Superior temporal gyrus (tissue), 1 donor: Measurements from ENCODE around the gene REL.
"Not testable (repeated sequence)": the region's sequence is repeated elsewhere in the genome, so short reads cannot be mapped to it uniquely, and the experiment has no call there.

Experiments used
- DNase-seq: peaks from one replicate; pipeline ENCODE4 v3.0.0-alpha.2; 2016; ENCODE audit errors: extremely low spot score

The REL gene

DNA sequence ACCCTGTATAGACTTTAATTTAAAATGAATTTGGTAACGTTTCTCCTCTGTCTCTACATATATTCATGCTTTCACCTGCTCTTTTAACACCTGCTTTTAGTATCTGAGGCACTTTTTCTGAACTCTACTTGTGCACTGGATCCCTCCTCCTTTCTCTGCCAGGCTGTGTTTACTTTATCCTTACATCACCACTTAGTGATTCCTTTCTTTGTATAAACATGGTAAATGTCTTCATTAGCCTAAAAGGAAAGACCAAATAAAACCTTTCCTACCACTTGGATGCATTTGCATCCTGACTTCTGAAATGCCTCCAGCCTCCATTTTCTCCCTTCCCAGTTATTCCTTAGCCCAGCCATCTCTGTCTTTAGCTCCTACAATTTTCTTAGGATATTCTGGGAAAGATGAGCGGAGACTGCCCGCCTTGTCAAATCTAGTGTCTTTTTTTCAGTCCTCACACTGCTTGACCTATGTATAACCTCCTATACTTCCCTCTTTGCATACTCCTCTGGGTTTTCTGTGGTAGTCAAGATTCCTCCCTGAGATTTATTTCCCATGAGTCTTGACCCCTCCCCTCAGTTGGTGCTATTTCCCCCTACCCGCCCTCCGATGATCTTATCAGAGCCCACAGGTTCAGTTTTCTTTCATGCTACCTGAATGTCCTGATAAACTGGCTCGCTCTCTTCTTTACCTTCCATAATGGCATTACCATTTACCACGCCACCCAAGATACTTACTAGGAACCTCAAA lies 44.8 kb downstream of the REL start:
- no peak for DNase-seq

GRCh38 chr2:60926741-60927552 lies 45.6 kb downstream of the REL start:
- DNase-seq, result no peak

DNA sequence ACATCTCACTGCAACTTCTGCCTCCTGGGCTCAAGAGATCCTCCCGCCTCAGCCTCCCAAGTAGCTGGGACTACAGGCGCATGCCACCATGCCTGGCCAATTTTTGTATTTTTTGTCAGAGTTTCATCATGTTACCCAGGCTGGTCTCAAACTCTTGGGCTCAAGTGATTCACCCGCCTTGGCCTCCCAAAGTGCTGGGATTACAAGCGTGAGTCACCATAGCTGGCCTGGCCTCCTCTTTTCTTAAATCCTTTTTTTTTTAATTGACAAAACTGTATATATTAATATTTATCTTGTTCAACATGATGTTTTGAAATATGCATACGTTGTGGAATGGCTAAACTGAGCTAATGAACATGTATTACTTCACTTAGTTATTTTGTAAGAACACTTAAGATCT lies 50.7 kb downstream of the REL start:
- DNase-seq, result not testable (repeated sequence)

DNA sequence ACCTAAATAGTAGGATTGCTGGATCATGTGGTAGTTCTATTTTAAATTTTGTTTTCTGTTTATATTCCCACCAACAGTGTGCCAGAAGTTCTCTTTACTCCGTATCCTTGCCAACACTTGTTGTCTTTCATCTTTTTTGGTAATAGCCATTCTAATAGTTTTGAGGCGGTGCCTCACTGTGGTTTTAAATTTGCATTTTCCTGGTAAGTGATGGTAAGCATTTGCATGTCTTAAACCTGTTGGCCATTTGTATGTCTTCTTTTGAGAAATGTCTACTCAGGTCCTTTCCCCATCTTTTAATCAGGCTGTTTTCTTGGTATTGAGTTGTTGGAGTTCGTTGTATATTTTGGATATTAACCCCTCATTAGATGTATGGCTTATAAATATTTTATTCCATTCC lies 51.6 kb downstream of the REL start:
- no peak for DNase-seq

- DNase-seq, result peak; percentile 44
Measured at GRCh38 chr2:60934165-60934722, 52.9 kb downstream of the REL start.

- DNase-seq, result no peak
Measured at GRCh38 chr2:60936757-60937156, 55.4 kb downstream of the REL start.

DNA sequence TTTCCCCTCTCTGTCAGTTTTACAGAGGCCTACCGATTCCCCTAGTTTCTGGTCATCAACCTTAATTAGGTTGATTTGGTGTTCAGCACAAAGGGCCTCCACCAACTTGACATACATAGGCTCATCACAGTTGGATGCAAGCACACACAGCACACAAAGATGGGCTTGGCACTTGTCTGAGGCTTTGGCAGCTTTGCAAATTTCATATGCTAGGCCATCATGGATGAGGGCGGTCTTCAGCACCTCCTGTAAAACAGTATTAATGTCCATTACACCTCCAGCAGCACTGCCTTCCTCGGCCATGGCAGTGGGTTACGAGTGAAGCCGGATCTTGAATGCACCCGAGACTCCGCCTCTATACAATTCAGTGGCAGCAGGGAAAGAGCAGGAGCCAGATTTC lies 56.9 kb downstream of the REL start:
- DNase-seq, result no peak

DNA sequence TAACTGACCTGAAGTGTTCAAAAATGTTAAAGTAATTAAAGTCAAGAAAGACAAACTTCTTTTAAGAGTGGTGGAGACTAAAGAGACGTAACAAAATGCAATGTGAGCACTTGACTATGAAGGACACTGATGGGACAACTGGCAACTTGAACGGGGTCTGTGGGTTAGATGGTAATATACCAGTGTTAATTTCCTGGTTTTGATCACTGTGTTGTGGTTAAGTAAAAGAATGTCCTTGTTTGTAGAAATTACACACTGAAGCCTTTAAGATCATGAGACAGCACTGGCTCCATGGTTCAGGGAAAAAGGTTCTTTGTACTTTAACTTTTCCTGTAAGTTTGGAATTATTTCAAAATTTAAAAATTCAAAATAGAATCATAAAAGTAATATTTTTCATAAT lies 58.2 kb downstream of the REL start:
- DNase-seq, result no peak

GRCh38 chr2:60945341-60945740 lies 64.0 kb downstream of the REL start:
- DNase-seq, result no peak

GRCh38 chr2:60947056-60947455 lies 65.7 kb downstream of the REL start:
- DNase-seq, result no peak

GRCh38 chr2:60948161-60948560 lies 66.8 kb downstream of the REL start:
- DNase-seq, result no peak

GRCh38 chr2:60948926-60949579 lies 67.7 kb downstream of the REL start:
- DNase-seq, result no peak

- DNase-seq, result no peak
Measured at GRCh38 chr2:60954139-60954538, 72.8 kb downstream of the REL start.

DNA sequence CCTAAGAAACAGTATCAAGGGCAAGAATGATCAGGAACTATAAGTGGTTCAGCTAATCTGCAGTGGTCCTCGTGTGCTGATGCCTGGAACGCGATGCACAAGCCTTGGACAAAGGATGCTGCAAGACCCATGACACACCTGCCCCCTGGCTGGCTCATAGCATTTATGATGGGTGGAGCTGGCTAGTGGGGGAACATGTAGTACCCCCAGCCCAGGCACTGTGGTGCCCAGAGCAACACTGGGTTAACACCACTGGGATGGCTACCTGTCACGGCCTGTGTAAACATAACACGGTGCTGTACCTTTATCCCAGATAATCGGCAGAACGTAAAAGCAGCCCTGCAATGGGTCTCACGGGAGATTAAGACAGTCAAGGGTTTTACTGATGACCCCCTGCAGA lies 75.8 kb downstream of the REL start:
- no peak for DNase-seq

GRCh38 chr2:60957643-60958042 lies 76.3 kb downstream of the REL start:
- DNase-seq, result no peak

- no peak for DNase-seq
Measured at GRCh38 chr2:60958361-60958760, 77.0 kb downstream of the REL start.

- no peak for DNase-seq
Measured at GRCh38 chr2:60958800-60959199, 77.4 kb downstream of the REL start.

- DNase-seq, result no peak
Measured at GRCh38 chr2:60959501-60959900, 78.1 kb downstream of the REL start.

DNA sequence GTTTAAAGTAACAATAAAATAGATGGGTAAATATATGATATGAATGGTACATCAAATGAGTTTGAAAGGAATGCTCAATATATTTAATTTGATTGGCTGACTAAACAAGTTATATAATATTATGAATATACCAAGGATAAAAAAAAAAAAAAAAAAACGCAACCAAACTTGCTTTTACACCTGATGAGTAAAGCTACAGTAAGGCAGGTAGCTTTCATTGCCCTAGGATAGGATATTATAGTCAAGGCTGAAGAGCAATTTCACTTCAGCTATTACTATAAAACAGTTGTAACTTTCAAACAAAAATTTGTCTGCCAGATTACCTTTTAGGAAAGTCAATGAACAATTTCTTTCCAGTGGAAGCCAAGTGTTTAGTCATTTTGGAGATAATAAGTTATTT lies 79.3 kb downstream of the REL start:
- DNase-seq, result no peak

DNA sequence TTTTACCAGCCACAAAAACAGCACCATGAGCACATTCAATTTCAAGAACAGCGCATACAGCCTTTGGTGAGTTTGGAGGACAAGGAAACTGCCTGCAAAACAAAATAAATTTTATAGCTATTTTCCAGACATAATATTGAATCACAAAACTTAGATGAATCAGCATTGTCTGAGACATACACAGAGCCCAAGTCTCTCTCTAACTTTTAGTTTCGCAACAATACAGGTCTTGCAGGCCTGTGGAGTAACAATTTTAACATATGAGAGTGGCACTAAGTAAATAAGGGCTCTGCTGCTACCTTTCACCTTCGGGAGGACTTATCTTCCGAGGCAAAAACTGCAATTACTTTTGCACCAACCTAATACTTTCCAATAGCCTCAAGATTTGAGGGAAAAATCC lies 80.1 kb downstream of the REL start:
- DNase-seq, result no peak

- no peak for DNase-seq
Measured at GRCh38 chr2:60962528-60962927, 81.2 kb downstream of the REL start.

DNA sequence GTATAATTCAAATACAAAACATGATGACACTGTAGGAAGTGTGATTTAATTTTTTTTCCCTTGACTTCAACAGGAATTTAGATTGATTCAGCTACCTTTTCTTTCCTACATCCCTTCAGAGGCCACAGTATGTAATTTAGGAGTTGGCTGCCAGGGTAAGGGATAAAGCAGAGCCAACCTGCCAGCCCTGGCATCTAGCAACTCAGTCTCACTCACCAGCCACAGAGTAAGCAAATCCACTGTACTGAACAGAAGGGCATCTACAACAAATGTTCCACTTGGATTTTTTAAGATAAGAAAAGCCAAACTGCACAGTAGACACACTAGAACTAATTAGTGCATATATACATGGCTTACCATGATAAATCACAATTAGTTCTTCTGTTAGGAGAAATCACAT lies 81.8 kb downstream of the REL start:
- no peak for DNase-seq
